ENCODE measurements around the gene HIBCH. TPM values are rescaled to one million over a fixed set of nuclear protein-coding genes. Genes with fewer than 3 reads are reported as not detected.

The HIBCH gene
- total and polyA plus RNA-seq, 2 experiments from 2014 or later, result 25.7 to 42.3 TPM

GRCh38 chr2:190221429-190221828 is 98.2 kb downstream of the HIBCH start:
- no peaks in the 10 kb centered on the region for H3K27me3 ChIP-seq (ENCODE audit: insufficient read depth)
- H4K20me1 ChIP-seq (replicated peaks; ENCODE audit: insufficient read depth), result no peaks in the 10 kb centered on the region
- ATAC-seq, result no peak
- no peaks in the 10 kb centered on the region for H3F3A ChIP-seq (replicated peaks; ENCODE audit: low read depth)
- no peak overlapping the region for H3K27ac ChIP-seq (ENCODE audit: low read depth)
- H3K9me3 Mint-ChIP-seq, result peaks cover 39% of the 10 kb centered on the region
- peaks cover 50% of the 10 kb centered on the region for H3K36me3 Mint-ChIP-seq (ENCODE audit: low read depth)
- no peak overlapping the region for H3K4me3 ChIP-seq
- H3K4me1 ChIP-seq (ENCODE audit: insufficient read depth), result peaks cover 9% of the 10 kb centered on the region
- H3K36me3 ChIP-seq (ENCODE audit: insufficient read depth), result peaks cover 7% of the 10 kb centered on the region; the same call in 1 of the 2 replicates
- H3K4me2 ChIP-seq, result no peak overlapping the region
- H3K4me3 Mint-ChIP-seq, result no peak overlapping the region
- no peaks in the 10 kb centered on the region for H3K9me2 ChIP-seq (ENCODE audit: insufficient read depth)
- TF ChIP-seq POLR2AphosphoS5 (IDR thresholded peaks at IDR 0.05; ENCODE audit: low read depth), result no peak
- no peak for TF ChIP-seq CREB1 (CRISPR knock-in tag; IDR thresholded peaks at IDR 0.05; ENCODE audit: low read depth)
- no peak for TF ChIP-seq STAT1 (IDR thresholded peaks at IDR 0.05; ENCODE audit: unreplicated experiment)
- no peak for TF ChIP-seq JUNB (IDR thresholded peaks at IDR 0.05; ENCODE audit: unreplicated experiment)
- TF ChIP-seq NANOG (IDR thresholded peaks at IDR 0.05; ENCODE audit: borderline replicate concordance), result no peak
- TF ChIP-seq ZNF331 (CRISPR knock-in tag; IDR thresholded peaks at IDR 0.05; ENCODE audit: low read depth), result no peak
- TF ChIP-seq, protein P1, sequence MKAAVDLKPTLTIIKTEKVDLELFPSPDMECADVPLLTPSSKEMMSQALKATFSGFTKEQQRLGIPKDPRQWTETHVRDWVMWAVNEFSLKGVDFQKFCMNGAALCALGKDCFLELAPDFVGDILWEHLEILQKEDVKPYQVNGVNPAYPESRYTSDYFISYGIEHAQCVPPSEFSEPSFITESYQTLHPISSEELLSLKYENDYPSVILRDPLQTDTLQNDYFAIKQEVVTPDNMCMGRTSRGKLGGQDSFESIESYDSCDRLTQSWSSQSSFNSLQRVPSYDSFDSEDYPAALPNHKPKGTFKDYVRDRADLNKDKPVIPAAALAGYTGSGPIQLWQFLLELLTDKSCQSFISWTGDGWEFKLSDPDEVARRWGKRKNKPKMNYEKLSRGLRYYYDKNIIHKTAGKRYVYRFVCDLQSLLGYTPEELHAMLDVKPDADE (IDR thresholded peaks at IDR 0.05), result no peak
- DNase-seq (ENCODE audit: low spot score), result no peak
- H3K4me1 Mint-ChIP-seq, result peaks cover 8% of the 10 kb centered on the region
- H3K27ac Mint-ChIP-seq, result no peak overlapping the region
- no peak overlapping the region for H2AFZ ChIP-seq
- H3K79me2 ChIP-seq (replicated peaks; ENCODE audit: insufficient read depth), result no peaks in the 10 kb centered on the region
- H3K27me3 Mint-ChIP-seq (ENCODE audit: insufficient read depth, low read depth, poor library complexity), result peaks cover 6% of the 10 kb centered on the region

DNA sequence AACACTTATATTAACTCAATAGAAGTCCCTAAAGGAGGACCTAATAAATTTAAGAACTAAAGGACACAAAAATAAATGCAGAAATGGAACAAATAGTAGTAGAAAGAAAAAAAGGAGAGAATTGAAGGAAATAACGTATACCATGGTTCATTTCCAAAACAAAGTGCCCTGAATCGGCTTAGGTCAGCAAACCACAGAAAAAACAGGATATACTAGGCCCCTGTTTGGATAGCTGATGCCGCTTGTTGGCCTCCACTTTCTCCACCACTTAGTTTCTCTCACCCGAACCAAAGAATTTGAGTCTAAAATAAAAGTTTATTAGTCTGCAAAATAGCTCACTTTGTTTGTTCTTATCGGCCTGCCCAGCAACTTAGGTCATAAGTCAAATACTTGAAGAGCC is 100.4 kb downstream of the HIBCH start:
- no peak overlapping the region for H3K4me3 ChIP-seq
- no peak overlapping the region for H3K27ac ChIP-seq (ENCODE audit: low read depth)
- H3K4me3 Mint-ChIP-seq, result no peak overlapping the region
- H3K4me1 Mint-ChIP-seq, result peaks cover 29% of the 10 kb centered on the region
- peaks cover 27% of the 10 kb centered on the region for H3K36me3 Mint-ChIP-seq (ENCODE audit: low read depth)
- no peaks in the 10 kb centered on the region for H4K20me1 ChIP-seq (replicated peaks; ENCODE audit: insufficient read depth)
- H3K9me3 Mint-ChIP-seq, result peaks cover 21% of the 10 kb centered on the region
- H3K4me1 ChIP-seq (ENCODE audit: insufficient read depth), result peaks cover 31% of the 10 kb centered on the region
- H3K27me3 Mint-ChIP-seq (ENCODE audit: insufficient read depth, low read depth, poor library complexity), result peaks cover 11% of the 10 kb centered on the region
- H3K36me3 ChIP-seq (ENCODE audit: insufficient read depth), result peaks cover 7% of the 10 kb centered on the region; the same call in 1 of the 2 replicates
- no peaks in the 10 kb centered on the region for H3K27me3 ChIP-seq (ENCODE audit: insufficient read depth)
- no peaks in the 10 kb centered on the region for H3K79me2 ChIP-seq (replicated peaks; ENCODE audit: insufficient read depth)
- no peaks in the 10 kb centered on the region for H3F3A ChIP-seq (replicated peaks; ENCODE audit: low read depth)
- H3K4me2 ChIP-seq, result no peak overlapping the region
- H3K27ac Mint-ChIP-seq, result no peak overlapping the region
- DNase-seq (ENCODE audit: low spot score), result no peak
- ATAC-seq, result no peak
- H2AFZ ChIP-seq, result no peak overlapping the region
- H3K9me2 ChIP-seq (ENCODE audit: insufficient read depth), result no peaks in the 10 kb centered on the region
- no peak for TF ChIP-seq EZH2phosphoT487 (IDR thresholded peaks at IDR 0.05; ENCODE audit: unreplicated experiment)
- TF ChIP-seq, protein P2, sequence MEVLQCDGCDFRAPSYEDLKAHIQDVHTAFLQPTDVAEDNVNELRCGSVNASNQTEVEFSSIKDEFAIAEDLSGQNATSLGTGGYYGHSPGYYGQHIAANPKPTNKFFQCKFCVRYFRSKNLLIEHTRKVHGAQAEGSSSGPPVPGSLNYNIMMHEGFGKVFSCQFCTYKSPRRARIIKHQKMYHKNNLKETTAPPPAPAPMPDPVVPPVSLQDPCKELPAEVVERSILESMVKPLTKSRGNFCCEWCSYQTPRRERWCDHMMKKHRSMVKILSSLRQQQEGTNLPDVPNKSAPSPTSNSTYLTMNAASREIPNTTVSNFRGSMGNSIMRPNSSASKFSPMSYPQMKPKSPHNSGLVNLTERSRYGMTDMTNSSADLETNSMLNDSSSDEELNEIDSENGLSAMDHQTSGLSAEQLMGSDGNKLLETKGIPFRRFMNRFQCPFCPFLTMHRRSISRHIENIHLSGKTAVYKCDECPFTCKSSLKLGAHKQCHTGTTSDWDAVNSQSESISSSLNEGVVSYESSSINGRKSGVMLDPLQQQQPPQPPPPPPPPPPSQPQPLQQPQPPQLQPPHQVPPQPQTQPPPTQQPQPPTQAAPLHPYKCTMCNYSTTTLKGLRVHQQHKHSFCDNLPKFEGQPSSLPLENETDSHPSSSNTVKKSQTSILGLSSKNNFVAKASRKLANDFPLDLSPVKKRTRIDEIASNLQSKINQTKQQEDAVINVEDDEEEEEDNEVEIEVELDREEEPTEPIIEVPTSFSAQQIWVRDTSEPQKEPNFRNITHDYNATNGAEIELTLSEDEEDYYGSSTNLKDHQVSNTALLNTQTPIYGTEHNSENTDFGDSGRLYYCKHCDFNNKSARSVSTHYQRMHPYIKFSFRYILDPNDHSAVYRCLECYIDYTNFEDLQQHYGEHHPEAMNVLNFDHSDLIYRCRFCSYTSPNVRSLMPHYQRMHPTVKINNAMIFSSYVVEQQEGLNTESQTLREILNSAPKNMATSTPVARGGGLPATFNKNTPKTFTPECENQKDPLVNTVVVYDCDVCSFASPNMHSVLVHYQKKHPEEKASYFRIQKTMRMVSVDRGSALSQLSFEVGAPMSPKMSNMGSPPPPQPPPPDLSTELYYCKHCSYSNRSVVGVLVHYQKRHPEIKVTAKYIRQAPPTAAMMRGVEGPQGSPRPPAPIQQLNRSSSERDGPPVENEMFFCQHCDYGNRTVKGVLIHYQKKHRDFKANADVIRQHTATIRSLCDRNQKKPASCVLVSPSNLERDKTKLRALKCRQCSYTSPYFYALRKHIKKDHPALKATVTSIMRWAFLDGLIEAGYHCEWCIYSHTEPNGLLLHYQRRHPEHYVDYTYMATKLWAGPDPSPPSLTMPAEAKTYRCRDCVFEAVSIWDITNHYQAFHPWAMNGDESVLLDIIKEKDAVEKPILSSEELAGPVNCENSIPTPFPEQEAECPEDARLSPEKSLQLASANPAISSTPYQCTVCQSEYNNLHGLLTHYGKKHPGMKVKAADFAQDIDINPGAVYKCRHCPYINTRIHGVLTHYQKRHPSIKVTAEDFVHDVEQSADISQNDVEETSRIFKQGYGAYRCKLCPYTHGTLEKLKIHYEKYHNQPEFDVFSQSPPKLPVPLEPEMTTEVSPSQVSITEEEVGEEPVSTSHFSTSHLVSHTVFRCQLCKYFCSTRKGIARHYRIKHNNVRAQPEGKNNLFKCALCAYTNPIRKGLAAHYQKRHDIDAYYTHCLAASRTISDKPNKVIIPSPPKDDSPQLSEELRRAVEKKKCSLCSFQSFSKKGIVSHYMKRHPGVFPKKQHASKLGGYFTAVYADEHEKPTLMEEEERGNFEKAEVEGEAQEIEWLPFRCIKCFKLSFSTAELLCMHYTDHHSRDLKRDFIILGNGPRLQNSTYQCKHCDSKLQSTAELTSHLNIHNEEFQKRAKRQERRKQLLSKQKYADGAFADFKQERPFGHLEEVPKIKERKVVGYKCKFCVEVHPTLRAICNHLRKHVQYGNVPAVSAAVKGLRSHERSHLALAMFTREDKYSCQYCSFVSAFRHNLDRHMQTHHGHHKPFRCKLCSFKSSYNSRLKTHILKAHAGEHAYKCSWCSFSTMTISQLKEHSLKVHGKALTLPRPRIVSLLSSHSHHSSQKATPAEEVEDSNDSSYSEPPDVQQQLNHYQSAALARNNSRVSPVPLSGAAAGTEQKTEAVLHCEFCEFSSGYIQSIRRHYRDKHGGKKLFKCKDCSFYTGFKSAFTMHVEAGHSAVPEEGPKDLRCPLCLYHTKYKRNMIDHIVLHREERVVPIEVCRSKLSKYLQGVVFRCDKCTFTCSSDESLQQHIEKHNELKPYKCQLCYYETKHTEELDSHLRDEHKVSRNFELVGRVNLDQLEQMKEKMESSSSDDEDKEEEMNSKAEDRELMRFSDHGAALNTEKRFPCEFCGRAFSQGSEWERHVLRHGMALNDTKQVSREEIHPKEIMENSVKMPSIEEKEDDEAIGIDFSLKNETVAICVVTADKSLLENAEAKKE (CRISPR knock-in tag; IDR thresholded peaks at IDR 0.05), result no peak
- TF ChIP-seq, protein P1 (IDR thresholded peaks at IDR 0.05), result no peak
- TF ChIP-seq POLR2AphosphoS5 (IDR thresholded peaks at IDR 0.05; ENCODE audit: low read depth), result no peak
- TF ChIP-seq CREB1 (CRISPR knock-in tag; IDR thresholded peaks at IDR 0.05; ENCODE audit: low read depth), result no peak
- no peak for TF ChIP-seq NANOG (IDR thresholded peaks at IDR 0.05; ENCODE audit: borderline replicate concordance)
- no peak for TF ChIP-seq STAT1 (IDR thresholded peaks at IDR 0.05; ENCODE audit: unreplicated experiment)
- no peak for TF ChIP-seq JUNB (IDR thresholded peaks at IDR 0.05; ENCODE audit: unreplicated experiment)
- TF ChIP-seq ZNF114 (CRISPR knock-in tag; IDR thresholded peaks at IDR 0.05), result no peak
